NK-92 treated with Interleukin-12 subunit alpha and Interleukin-12 subunit beta, amount 100 ng/mL, for 24 hours (cell line): ENCODE results near the gene DNAJB12.

Experiments used
- DNase-seq: peaks from one replicate; lab custom pipeline; 2025; lab: John Stamatoyannopoulos, UW

DNAJB12 gene

GRCh38 chr10:72291019-72291532 is 63.6 kb downstream of the DNAJB12 start:
- DNase-seq, result no peak

GRCh38 chr10:72285972-72286521 is 68.7 kb downstream of the DNAJB12 start:
- no peak for DNase-seq

DNA sequence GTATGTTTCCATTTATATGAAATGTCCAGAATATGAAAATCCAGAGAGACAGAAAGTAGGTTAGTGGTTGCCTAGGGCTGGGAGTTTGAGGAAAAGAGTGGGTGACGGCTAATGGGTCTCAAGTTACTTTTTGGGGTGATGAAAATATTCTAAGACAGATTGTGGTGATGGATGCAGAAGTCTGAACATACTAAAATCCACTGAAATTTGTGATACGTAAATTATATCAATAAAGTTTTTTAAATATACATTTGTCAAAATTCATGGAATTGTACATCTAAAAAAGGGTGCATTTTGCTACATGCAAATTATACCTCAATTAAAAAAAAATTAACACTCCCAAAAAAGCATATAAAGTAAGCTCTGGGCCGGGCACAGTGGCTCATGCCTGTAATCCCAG is 71.6 kb downstream of the DNAJB12 start:
- no peak for DNase-seq
